ENCODE measurements around the gene BCAS4.

The BCAS4 gene

DNA sequence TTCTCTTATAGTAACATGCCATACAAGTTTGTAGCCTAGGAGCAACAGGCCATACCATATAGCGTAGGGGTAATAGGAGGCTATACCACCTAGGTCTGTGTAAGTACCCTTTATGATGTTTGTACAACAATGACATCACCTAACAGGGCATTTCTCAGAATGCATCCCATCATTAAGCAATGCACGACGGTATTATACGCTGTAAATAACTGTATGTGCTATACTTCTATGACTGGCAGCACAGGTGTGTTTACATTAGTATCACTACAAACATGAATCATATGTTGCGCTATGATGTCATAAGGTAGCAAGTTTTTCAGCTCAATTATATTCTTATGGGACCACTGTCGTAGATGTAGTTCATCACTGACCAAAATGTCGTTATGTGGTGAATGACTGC is 105.4 kb downstream of the BCAS4 start:
- Mint-ChIP-seq H3K27ac (no peak overlapping the region), H3K36me3 (peaks cover 17% of the 10 kb centered on the region), H3K27me3 (no peaks in the 10 kb centered on the region), H3K9me3 (ENCODE audit: low read depth) (no peaks in the 10 kb centered on the region), H3K4me1 (ENCODE audit: low read depth) (peaks cover 35% of the 10 kb centered on the region), H3K4me3 (no peak overlapping the region)

DNA sequence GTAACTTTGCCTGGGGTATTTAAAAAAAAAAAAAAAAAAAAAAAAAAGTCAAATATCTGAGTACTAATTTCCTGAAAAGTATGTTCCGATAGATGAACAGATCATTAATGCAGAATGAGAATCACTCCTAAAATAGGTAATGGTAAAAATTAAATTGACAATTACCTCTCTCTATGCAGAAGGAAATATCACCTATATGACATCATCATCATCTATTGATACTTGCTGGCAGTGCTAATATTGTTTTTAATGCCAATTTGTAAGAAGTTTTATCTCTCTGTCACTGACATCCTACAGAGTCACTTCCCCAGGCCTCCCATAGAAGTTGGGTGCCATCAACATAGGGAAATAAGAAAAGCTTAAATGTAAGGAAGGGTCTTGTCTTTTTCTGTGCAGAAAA is 106.4 kb downstream of the BCAS4 start:
- Mint-ChIP-seq H3K27ac (peak overlapping the region; percentile 58), H3K9me3 (ENCODE audit: low read depth) (no peaks in the 10 kb centered on the region)

DNA sequence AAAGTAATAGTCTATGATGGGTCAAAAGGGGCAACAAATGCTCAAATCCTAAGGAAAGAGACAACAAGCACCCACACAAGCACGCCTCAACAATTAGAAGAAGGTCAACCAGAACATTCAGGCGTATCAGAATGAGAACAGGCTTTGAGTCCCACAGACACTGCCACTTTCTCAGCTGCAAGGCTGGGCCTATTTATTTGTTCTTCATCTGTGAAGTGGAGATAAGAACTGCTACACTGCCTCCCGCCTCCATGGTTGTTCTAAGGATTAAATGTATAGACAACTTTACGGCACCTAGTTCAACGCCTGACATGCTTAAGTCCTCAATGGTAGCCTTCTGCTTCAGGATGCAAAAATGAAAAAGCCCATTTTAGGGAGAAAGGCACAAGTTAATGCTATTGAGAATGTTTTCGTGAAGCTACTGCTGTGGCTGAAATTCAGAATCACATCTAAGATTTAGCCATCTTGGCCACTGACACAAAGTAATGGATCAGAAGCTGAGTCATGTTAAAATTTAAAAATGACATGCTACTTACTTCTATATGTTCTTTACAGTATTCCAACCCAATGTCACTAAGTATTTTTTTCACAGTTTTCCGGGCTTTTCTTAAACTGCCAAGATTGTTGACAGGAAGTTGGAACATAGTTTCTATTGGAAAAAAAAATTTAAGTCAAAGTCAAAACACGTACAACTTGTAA is 108.6 kb downstream of the BCAS4 start:
- H3K27ac Mint-ChIP-seq: peak overlapping the region; percentile 78

More for the DNA sequence above, 106.4 kb downstream of the BCAS4 start:
- Mint-ChIP-seq H3K27me3 (no peaks in the 10 kb centered on the region), H3K4me3 (no peak overlapping the region), H3K4me1 (ENCODE audit: low read depth) (peaks cover 46% of the 10 kb centered on the region), H3K36me3 (peaks cover 17% of the 10 kb centered on the region)

DNA sequence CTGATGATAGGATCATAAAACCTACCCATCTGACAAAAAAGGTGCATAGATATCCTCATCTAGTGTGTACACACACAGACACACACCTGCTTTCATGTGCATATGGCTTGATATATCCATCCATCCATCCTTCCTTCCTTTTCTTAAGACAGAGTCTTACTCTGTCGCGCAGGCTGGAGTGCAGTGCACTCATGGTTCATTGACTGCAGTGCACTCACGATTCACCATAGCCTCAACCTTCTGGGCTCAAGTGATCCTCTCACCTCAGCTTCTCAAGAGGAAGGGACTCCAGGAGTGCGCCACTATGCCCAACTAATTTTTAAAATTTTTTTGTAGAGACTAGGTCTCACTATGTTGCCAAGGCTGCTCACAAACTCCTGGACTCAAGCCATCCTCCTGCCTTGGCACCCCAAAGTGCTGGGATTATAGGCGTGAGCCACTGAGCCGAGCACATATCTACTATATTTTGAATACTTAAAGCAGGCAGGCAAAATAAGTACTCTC is 109.3 kb downstream of the BCAS4 start:
- H3K27ac Mint-ChIP-seq: peak overlapping the region; percentile 78
- peaks cover 8% of the 10 kb centered on the region for H3K36me3 Mint-ChIP-seq

More for the DNA sequence above, 108.6 kb downstream of the BCAS4 start:
- peaks cover 9% of the 10 kb centered on the region for H3K36me3 Mint-ChIP-seq
- H3K27me3 Mint-ChIP-seq: no peaks in the 10 kb centered on the region
- peaks cover 58% of the 10 kb centered on the region for H3K4me1 Mint-ChIP-seq (ENCODE audit: low read depth)
- no peaks in the 10 kb centered on the region for H3K9me3 Mint-ChIP-seq (ENCODE audit: low read depth)
- no peak overlapping the region for H3K4me3 Mint-ChIP-seq

DNA sequence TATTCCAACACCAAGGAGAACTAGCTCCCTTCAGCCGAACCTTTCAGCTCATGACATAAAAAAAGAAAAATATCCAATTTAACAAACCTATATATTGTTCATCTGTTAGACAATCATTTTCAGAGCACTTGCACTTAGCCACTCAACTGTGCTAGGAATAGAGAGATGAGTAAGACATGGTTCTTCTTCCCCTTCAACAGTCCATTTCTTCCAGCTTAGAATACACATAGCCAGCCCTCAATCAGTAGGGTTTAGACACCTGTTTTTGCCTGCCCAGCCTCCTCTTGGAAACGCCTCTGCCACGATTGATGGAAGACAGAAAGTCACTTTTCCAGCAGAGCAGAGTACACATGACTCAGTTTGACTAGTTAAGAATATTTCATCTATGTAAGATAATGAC is 114.6 kb downstream of the BCAS4 start:
- H3K27me3 Mint-ChIP-seq: no peaks in the 10 kb centered on the region
- H3K9me3 Mint-ChIP-seq (ENCODE audit: low read depth): no peaks in the 10 kb centered on the region
- no peak overlapping the region for H3K4me3 Mint-ChIP-seq
- no peaks in the 10 kb centered on the region for H3K36me3 Mint-ChIP-seq
- H3K4me1 Mint-ChIP-seq (ENCODE audit: low read depth): peaks cover 78% of the 10 kb centered on the region
- peak overlapping the region; percentile 59 for H3K27ac Mint-ChIP-seq

More for the DNA sequence above, 109.3 kb downstream of the BCAS4 start:
- H3K9me3 Mint-ChIP-seq (ENCODE audit: low read depth): no peaks in the 10 kb centered on the region
- H3K4me1 Mint-ChIP-seq (ENCODE audit: low read depth): peaks cover 60% of the 10 kb centered on the region
- H3K4me3 Mint-ChIP-seq: no peak overlapping the region
- H3K27me3 Mint-ChIP-seq: no peaks in the 10 kb centered on the region

DNA sequence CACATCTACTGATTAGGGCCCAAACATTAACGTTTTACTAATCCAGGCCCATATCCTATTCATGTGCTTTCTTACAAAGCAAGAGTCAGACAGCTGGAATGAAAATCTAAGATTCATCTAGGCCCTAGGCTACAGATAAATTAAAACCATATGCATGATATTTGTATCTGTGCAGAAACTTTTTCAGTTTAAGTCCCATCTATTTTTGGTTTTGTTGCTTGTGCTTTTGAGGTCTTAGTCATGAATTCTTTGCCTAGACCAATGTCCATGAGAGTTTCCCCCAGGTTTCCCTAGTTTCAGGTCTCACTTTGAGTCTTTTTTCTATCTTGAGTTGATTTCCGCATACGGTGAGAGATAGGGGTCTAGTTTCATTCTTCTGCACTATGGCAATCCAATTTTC is 116.2 kb downstream of the BCAS4 start:
- peaks cover 76% of the 10 kb centered on the region for H3K4me1 Mint-ChIP-seq (ENCODE audit: low read depth)
- H3K27ac Mint-ChIP-seq: peak overlapping the region; percentile 51
- H3K4me3 Mint-ChIP-seq: peak overlapping the region; percentile 35

DNA sequence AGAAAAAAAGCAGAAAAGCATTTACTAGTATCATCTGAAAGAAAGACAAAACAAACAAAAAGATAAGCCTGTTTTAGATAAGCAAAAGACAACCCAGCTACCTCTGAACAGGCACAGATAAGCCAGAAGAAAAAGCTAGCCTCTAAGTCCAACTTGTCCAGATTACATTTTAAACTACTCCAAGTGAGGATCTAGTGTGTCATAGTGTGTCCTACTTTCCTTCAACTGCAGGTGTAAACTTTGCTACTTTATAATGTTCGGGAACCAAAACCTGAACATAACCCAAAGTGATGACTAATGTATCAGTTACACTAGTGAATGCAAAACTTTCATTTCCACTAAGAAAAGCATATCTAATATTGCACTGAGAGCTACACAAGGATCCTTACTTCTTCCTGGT is 116.9 kb downstream of the BCAS4 start:
- no peaks in the 10 kb centered on the region for H3K9me3 Mint-ChIP-seq (ENCODE audit: low read depth)
- no peaks in the 10 kb centered on the region for H3K27me3 Mint-ChIP-seq
- peak overlapping the region; percentile 51 for H3K27ac Mint-ChIP-seq
- peak overlapping the region; percentile 35 for H3K4me3 Mint-ChIP-seq
- peaks cover 77% of the 10 kb centered on the region for H3K4me1 Mint-ChIP-seq (ENCODE audit: low read depth)
- H3K36me3 Mint-ChIP-seq: no peaks in the 10 kb centered on the region

More for the DNA sequence above, 116.2 kb downstream of the BCAS4 start:
- Mint-ChIP-seq H3K36me3 (no peaks in the 10 kb centered on the region), H3K9me3 (ENCODE audit: low read depth) (no peaks in the 10 kb centered on the region), H3K27me3 (no peaks in the 10 kb centered on the region)

DNA sequence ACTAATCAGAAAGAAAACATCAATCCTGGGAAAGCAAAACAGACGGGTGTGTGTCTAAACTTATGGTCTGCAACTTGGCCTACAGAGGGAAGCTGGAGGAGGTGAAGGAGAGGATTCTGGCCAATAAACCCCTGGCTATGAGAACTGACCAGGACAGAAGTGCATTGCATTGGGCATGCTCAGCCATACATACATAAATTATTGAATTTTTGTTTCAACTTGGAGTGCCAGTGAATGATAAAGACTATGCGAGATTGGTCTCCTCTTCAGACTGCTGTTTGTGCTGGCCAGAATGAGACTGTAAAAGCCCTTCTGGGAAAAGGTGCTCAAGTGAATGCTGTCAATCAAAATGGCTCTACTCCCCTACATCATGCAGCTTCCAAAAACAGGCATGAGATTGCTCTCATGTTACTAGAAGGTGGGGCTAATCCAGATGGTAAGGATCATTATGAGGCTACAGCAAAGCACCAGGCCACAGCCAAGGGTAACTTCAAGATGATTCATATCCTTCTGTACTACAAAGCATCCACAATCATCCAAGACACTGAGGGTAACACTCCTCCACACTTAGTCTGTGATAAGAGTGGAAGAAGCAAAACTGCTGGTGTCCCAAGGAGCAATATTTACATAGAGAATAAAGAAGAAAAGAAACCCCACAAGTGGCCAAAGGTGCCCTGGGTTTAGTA is 119.0 kb downstream of the BCAS4 start:
- Mint-ChIP-seq H3K4me1 (ENCODE audit: low read depth) (peaks cover 87% of the 10 kb centered on the region), H3K36me3 (no peaks in the 10 kb centered on the region), H3K27ac (peak overlapping the region; percentile 85), H3K9me3 (ENCODE audit: low read depth) (no peaks in the 10 kb centered on the region), H3K4me3 (peak overlapping the region; percentile 9), H3K27me3 (no peaks in the 10 kb centered on the region)

DNA sequence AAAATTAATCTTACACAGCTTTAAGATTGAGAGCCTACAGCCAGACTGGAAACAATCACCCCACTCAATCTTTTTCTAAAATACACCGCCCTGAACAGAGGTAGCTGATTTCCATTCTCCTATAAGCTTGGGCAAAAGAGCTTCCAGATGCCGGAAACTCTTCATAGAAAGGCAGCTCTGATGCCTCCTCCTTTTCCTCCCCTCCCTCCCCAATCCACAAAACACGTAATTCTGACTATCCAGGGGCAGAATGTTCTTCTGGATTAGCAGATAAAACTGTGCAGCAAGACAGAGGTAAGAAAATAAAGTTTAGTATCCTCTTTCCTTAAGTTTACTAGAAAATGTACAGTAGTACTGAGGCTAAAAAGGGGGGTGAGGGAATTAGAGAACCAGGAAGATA is 120.6 kb downstream of the BCAS4 start:
- peaks cover 3% of the 10 kb centered on the region for H3K36me3 Mint-ChIP-seq
- H3K27me3 Mint-ChIP-seq: no peaks in the 10 kb centered on the region
- peak overlapping the region; percentile 61 for H3K27ac Mint-ChIP-seq
- no peaks in the 10 kb centered on the region for H3K9me3 Mint-ChIP-seq (ENCODE audit: low read depth)
- peak overlapping the region; percentile 40 for H3K4me3 Mint-ChIP-seq
- peaks cover 87% of the 10 kb centered on the region for H3K4me1 Mint-ChIP-seq (ENCODE audit: low read depth)

DNA sequence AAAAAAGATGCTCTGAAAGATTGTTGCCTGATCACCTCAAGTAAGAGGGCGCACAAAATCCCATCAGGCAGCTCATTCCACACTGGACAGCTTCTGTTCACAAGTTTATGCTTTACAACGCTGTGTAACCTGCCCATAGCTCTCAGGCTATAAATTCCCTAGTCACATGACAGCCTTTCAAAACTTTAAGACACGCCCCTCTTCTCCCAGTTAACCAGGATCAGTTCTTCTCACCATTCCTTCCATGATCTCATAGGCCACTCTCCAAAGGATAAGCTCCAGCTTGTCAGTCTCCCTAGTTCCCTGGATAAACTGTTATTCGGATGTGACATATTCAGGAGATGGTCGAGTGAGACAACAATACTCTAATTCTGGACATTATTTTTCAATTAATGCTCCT is 121.4 kb downstream of the BCAS4 start:
- Mint-ChIP-seq H3K27me3 (no peaks in the 10 kb centered on the region), H3K36me3 (peaks cover 3% of the 10 kb centered on the region), H3K4me3 (peak overlapping the region; percentile 1), H3K4me1 (ENCODE audit: low read depth) (peaks cover 89% of the 10 kb centered on the region), H3K27ac (peak overlapping the region; percentile 67), H3K9me3 (ENCODE audit: low read depth) (no peaks in the 10 kb centered on the region)

DNA sequence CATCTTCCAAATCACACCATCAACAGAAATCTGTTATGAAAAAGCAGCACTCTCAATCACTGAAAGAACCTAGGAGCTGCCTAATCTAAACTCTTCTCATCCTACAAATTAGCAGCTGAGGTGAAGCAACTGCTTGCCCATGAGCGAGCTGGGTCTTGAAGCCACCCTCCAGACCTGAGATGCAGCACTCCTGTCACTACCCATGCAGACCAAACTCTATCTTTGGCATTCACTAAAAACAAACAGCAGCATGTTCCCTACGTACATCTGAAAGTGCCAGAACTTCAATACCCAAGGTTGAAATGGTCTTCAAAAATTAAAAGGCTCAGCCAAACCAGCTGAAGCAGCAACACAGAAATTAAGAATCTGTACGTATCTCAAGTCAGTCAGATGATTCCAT is 122.1 kb downstream of the BCAS4 start:
- Mint-ChIP-seq H3K4me3 (no peak overlapping the region), H3K27ac (peak overlapping the region; percentile 67), H3K9me3 (ENCODE audit: low read depth) (no peaks in the 10 kb centered on the region), H3K27me3 (no peaks in the 10 kb centered on the region), H3K4me1 (ENCODE audit: low read depth) (peaks cover 89% of the 10 kb centered on the region), H3K36me3 (peaks cover 3% of the 10 kb centered on the region)

DNA sequence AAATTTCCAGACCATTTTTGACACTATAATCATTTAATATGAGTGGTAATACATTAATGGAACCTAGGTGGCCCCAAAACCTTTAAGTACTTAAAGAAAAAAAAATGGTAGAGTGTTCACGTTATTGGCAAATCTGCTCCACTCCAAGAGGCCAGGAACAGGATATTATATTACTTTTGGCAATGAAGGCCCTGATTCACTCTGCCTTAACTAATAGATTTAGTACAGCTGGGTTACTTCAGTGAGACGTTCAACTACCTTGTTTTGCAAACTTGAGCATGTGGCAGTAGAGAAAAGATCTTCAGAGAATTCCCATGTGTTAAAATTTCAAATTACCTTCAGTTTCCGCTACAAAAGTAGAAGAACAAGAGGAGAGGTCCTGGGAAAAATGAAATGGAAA is 123.5 kb downstream of the BCAS4 start:
- H3K27me3 Mint-ChIP-seq: no peaks in the 10 kb centered on the region
- peak overlapping the region; percentile 17 for H3K4me3 Mint-ChIP-seq
- peak overlapping the region; percentile 84 for H3K27ac Mint-ChIP-seq
- peaks cover 3% of the 10 kb centered on the region for H3K36me3 Mint-ChIP-seq
- H3K4me1 Mint-ChIP-seq (ENCODE audit: low read depth): peaks cover 88% of the 10 kb centered on the region
- no peaks in the 10 kb centered on the region for H3K9me3 Mint-ChIP-seq (ENCODE audit: low read depth)

DNA sequence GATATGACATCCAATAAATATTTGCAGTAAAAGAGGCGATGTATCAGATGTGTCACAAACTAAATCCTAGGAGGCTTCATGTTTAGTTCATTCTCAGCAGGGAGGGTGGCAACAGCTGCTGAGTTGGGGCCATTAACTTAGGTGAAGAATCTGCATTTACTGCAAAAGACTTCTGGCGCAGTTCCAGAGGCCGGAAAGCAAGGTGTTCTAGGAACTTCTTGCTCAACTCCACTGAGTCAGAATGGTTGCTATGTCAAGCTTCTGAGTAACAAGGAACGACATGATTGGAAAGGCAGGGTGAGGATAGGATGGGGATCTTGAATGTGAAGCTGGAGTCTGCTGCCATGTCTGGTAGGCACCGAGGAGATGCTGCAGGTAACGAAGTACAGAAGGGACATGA is 124.7 kb downstream of the BCAS4 start:
- H3K36me3 Mint-ChIP-seq: peaks cover 3% of the 10 kb centered on the region
- H3K27me3 Mint-ChIP-seq: no peaks in the 10 kb centered on the region
- peak overlapping the region; percentile 85 for H3K27ac Mint-ChIP-seq
- H3K4me3 Mint-ChIP-seq: peak overlapping the region; percentile 57
- peaks cover 87% of the 10 kb centered on the region for H3K4me1 Mint-ChIP-seq (ENCODE audit: low read depth)
- H3K9me3 Mint-ChIP-seq (ENCODE audit: low read depth): no peaks in the 10 kb centered on the region

DNA sequence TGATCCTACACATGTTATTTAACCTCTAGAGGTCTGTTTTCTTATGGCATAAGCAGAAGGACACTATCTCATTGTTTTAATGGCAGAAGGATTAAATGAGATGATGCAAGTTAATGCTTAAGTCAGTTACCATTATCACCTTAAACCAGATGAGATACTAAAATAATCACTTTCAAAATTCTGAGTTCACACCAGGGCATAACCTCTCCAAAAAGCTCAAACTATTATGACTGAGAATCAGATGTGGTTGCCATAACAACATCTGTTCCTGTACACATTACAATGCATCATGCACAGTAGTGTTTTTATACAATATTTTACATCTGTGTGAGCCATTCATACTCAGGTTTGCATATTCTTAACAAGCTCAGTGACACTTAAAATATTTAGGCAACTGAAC is 126.1 kb downstream of the BCAS4 start:
- Mint-ChIP-seq H3K4me1 (ENCODE audit: low read depth) (peaks cover 90% of the 10 kb centered on the region), H3K4me3 (peak overlapping the region; percentile 41), H3K27me3 (no peaks in the 10 kb centered on the region), H3K9me3 (ENCODE audit: low read depth) (no peaks in the 10 kb centered on the region), H3K27ac (peak overlapping the region; percentile 55), H3K36me3 (peaks cover 6% of the 10 kb centered on the region)

DNA sequence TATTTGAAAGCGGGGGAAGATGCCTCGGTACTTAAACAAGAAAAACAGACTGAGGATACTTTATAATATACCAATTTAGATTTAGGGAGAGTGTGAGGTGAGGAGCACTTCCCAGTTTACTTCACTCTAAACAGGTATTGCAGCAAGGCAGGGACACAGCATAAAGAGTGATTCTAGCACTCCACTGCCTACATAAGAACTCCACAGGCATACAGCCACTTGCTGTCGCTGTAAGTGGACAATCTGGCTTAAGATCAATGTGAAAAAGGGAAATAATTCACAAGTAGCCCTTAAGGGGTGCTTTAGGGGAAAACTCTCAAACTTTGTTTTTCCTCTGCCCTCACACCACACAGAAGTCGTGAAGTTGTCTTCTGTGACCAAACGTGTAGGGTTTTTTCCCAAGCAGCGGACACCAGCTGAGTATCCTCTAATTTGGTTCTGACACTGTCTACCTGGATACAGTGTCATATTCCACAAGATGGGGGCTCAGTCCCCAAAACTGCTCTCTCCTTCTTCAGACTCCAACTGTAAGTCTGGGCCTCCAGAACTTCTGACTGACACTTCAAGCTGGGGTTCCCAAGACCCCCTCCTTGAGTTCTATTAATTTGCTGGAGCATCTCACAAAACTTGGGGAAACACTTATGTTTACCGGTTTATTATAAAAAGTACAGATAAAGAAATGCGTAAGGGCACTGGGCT is 127.1 kb downstream of the BCAS4 start:
- Mint-ChIP-seq H3K27me3 (no peaks in the 10 kb centered on the region), H3K36me3 (peaks cover 6% of the 10 kb centered on the region), H3K27ac (peak overlapping the region; percentile 28), H3K9me3 (ENCODE audit: low read depth) (no peaks in the 10 kb centered on the region), H3K4me3 (no peak overlapping the region), H3K4me1 (ENCODE audit: low read depth) (peaks cover 87% of the 10 kb centered on the region)
